ENCODE measurements around the gene PXDN. TPM values are rescaled to one million over a fixed set of nuclear protein-coding genes. Genes with fewer than 3 reads are reported as not detected.

Gene PXDN
- total and polyA plus RNA-seq, 2 of the 4 experiments (the other 2 are of a cell fraction): 153 to 332 TPM

- Histone ChIP-seq H3K56ac (ENCODE audit: extremely low read depth, insufficient read depth, low read length) (no peak overlapping the region), H3K9me1 (ENCODE audit: insufficient read depth, low read length) (peaks cover 20% of the 10 kb centered on the region), H2BK120ac (ENCODE audit: low read depth, low read length) (peak overlapping the region; percentile 76), H3K9ac (ENCODE audit: low read depth, low read length) (no peak overlapping the region), H4K5ac (ENCODE audit: low read depth, low read length) (no peak overlapping the region), H3K36me3 (ENCODE audit: control insufficient read depth, insufficient read depth, low read length) (no peaks in the 10 kb centered on the region), H3K27ac (ENCODE audit: insufficient read depth, low read length) (no peak overlapping the region), H3K23ac (ENCODE audit: low read depth, low read length) (no peak overlapping the region; the same call in 1 of the 2 replicates), H3K79me1 (ENCODE audit: low read depth in 1 of 2, low read length in 2 of 2) (peaks cover 9 to 43% of the 10 kb centered on the region in 2 experiments; a peak in 3 of 4 replicates), H2BK5ac (ENCODE audit: low read depth, low read length, poor library complexity, severe bottlenecking) (no peak overlapping the region), H3K18ac (ENCODE audit: low read depth, low read length) (no peak overlapping the region), H2BK15ac (ENCODE audit: low read depth, low read length) (peak overlapping the region; percentile 36; the same call in 2 of the 3 replicates), H3K9me3 (ENCODE audit: control insufficient read depth, insufficient read depth, low read length) (peaks cover 2% of the 10 kb centered on the region; the same call in 1 of the 2 replicates), H4K91ac (ENCODE audit: insufficient read depth, low read depth, low read length) (peak overlapping the region; percentile 68), H3K4me3 (ENCODE audit: insufficient read depth, low read depth, low read length) (no peak overlapping the region), H3K4me2 (ENCODE audit: low read depth, low read length) (no peak overlapping the region), H2AK9ac (replicated peaks; ENCODE audit: low read depth, low read length, poor library complexity) (peak overlapping the region; percentile 66), H3K14ac (replicated peaks; ENCODE audit: low read depth, low read length) (0 out of 2 replicates have a peak overlapping the region, but pooled peaks have one; percentile 4), H4K8ac (ENCODE audit: low read depth in 2 of 2, low read length in 2 of 2) (no peak overlapping the region), H2BK20ac (ENCODE audit: low read depth, low read length) (peak overlapping the region; percentile 75), H3K4me1 (ENCODE audit: control insufficient read depth, insufficient read depth, low read length) (peaks cover 17% of the 10 kb centered on the region), H3K4ac (ENCODE audit: low read depth, low read length) (peak overlapping the region; percentile 80), H2AFZ (replicated peaks; ENCODE audit: low read length, poor library complexity) (no peak overlapping the region), H4K20me1 (ENCODE audit: insufficient read depth, low read length) (no peaks in the 10 kb centered on the region; the same call in 1 of the 2 replicates), H3K27me3 (ENCODE audit: control insufficient read depth, insufficient read depth, low read length) (no peaks in the 10 kb centered on the region), H2AK5ac (ENCODE audit: low read depth, low read length) (peak overlapping the region; percentile 98)
- ChIA-PET CTCF (interaction anchor here (1.0 kb wide), 1 partner anchor 52 kb away, joined by 3 read pairs; no protein-coding TSS in a partner anchor), POLR2A (ENCODE audit: unreplicated experiment) (no interaction called here)
- TF ChIP-seq BHLHE40 (IDR thresholded peaks at IDR 0.05; ENCODE audit: low read depth, low read length) (no peak), MAFK (IDR thresholded peaks at IDR 0.05; ENCODE audit: low read depth, low read length) (no peak)
- WGBS, 2 experiments (ENCODE audit: extremely low coverage in 2 of 2, insufficient read length in 1 of 2): no CpG with 5 or more reads among the region's 9 CpGs
- ATAC-seq (ENCODE audit: low read depth) (no peak), DNase-seq (no peak)
- dilution Hi-C loops (cut with HindIII; ENCODE audit: low sequenced_read_pairs, unreplicated experiment) (no loop called here), intact Hi-C loops (cut with micrococcal nuclease) (loop anchor here (2.0 kb wide), 2 partner anchors 67 to 195 kb away; no protein-coding TSS in a partner anchor), in situ Hi-C loops (cut with MboI; ENCODE audit: low sequenced_read_pairs) (loop anchor here (5.0 to 25.0 kb wide), 2 partner anchors 72 to 162 kb away; no protein-coding TSS in a partner anchor)
- BruUV-seq (replicated peaks): no TSS peak
Observed at GRCh38 chr2:1749489-1750119, 5.3 kb upstream of the PXDN start.
